GM18867 (cell line): ENCODE data around the gene WDR20.

Experiments
- ATAC-seq: cut with Tn5 transposase; IDR thresholded peaks from one replicate; pipeline ENCODE4 v1.9.1; 2021; ENCODE audit warnings: mild to moderate bottlenecking, moderate library complexity; ENCODE audit not compliant: unreplicated experiment

WDR20 gene

DNA sequence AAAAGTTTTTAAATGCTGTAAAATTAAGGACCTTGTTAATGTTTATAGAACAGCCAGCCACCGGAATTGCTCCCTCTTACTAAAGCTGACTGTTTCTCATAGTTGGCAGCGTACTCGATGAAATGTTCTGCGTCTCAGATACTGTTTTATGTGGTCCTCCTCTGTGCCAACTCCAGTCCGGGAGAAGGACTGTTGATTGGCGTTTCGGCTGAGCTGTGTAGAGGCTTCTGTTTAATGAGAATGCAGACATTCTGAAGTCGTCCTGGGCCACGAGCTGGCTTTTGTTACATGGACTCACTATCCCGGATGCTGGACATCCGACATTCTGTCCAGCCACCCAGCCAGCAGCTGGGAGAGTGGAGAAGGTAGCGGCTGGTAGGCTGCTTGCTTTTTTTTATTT, 75.4 kb downstream of the WDR20 start:
- no peak for ATAC-seq

DNA sequence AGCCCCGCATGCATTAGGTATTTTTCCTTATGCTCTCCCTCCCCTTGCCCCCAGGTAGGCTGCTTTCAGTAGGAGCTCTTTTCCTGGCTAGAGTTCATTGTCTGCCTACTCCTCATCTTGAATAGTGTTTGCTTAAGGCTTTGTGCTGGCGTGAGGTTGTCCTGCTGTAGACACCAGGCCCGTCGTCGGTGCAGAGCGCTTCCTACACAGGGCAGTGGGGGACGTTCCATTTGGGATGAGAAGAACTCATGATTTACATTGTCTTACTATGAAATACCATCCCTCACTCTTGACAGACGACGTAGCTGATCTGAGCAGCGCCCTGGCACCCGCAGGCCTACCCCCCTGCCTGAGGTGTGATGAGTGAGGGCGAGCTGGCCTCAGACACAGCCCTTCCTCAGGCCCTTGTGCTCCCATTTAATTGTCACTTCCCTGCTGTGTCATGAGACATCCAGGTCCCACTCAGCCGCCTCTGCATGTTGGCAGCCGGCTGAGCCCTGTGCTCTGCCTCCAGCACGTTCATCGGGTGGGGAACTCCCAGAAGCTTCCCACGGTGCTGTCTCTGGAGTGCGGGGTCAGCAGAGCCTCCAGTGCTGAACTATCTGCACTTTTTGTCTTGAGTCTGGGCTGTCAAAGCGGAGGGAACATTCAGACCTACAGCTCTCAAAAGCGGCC, 76.0 kb downstream of the WDR20 start:
- ATAC-seq, result no peak

DNA sequence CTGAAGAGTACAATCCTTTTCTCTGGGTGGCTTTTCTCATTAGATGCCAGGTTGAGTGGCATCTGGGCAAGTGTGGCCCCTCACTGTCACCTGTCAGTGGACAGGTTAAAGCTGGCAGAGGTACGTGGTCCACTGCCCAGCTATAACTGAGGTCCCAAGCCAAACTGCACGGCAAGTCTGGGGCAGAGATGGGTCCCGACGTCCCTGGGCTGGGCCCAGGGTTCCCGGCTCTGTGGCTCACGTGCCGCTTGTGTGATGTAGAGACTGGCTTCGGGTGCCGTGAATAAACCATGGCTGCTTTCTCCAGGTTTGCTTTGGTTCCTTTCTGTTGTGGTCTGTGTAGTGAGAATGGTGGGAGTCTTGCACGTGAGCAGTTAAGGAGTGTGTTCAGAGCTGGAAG, 77.7 kb downstream of the WDR20 start:
- ATAC-seq, result no peak

- no peak for ATAC-seq
Observed at GRCh38 chr14:102217987-102218421, 78.3 kb downstream of the WDR20 start.

GRCh38 chr14:102218688-102219087, 79.0 kb downstream of the WDR20 start:
- ATAC-seq, result no peak

GRCh38 chr14:102219316-102219715, 79.6 kb downstream of the WDR20 start:
- ATAC-seq, result no peak

- no peak for ATAC-seq
Observed at GRCh38 chr14:102220031-102220430, 80.3 kb downstream of the WDR20 start.

DNA sequence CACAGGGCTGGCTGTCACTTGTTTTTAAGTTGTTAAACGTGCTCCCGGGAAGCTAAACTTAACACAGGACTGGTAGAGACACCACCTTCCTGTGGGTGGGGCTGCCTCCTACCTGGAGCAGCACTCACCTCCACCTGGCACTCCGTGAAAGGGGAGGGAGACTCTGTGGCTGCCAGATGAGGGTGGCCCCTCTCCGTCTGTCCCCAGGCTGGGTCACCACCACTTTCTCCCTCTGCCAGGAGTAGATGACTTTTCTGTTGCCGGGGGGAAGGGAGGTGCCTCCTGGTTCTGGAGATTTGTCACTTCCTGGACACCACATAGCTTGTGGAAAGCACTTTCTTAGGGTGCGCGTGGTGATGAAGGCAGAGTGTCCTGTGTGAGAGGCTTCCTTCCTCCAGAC, 81.3 kb downstream of the WDR20 start:
- ATAC-seq, result no peak

GRCh38 chr14:102222009-102222575, 82.4 kb downstream of the WDR20 start:
- ATAC-seq, result no peak

- no peak for ATAC-seq
Observed at GRCh38 chr14:102222751-102223150, 83.1 kb downstream of the WDR20 start.

- ATAC-seq, result no peak
Observed at GRCh38 chr14:102223682-102224081, 84.0 kb downstream of the WDR20 start.

GRCh38 chr14:102225386-102225785, 85.7 kb downstream of the WDR20 start:
- ATAC-seq, result no peak

GRCh38 chr14:102225936-102226335, 86.2 kb downstream of the WDR20 start:
- no peak for ATAC-seq

GRCh38 chr14:102226356-102227125, 86.8 kb downstream of the WDR20 start:
- no peak for ATAC-seq

DNA sequence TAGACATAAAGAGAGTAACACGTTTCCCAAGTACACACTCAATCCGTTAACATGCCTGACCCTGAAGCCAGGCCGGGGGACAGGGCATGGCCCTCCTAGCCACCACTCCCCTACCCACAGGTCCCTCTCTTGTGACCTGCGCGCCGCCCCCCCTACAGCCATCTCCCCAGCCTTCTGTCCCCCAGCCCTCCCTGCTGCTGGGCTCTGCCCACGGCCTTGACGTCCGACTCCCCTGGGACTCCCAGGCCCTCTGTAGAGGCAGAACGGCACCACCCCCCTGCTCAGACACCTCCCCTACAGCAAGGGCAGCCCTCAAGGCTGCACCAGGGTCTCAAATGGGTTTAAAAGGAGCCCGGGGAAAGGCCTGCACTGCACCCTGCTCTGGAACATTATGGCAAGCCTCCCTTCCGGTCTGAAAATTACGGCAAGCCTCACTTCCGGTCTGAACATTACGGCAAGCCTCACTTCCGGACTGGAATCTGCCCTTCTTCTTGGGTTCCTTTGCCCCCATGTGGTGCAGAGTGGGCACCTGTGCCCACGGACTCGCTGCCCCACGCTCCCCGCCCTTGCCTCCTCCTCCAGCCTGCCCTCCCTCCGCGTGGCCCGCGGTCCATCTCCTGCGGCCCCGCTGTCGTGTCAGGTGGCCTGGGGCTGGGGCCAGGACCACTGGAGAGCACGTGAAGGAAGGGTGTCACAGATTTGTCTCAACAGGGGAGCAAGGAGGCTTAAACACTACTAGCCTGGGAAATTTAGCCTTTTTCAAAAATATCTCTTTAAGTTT, 87.7 kb downstream of the WDR20 start:
- ATAC-seq, result no peak

DNA sequence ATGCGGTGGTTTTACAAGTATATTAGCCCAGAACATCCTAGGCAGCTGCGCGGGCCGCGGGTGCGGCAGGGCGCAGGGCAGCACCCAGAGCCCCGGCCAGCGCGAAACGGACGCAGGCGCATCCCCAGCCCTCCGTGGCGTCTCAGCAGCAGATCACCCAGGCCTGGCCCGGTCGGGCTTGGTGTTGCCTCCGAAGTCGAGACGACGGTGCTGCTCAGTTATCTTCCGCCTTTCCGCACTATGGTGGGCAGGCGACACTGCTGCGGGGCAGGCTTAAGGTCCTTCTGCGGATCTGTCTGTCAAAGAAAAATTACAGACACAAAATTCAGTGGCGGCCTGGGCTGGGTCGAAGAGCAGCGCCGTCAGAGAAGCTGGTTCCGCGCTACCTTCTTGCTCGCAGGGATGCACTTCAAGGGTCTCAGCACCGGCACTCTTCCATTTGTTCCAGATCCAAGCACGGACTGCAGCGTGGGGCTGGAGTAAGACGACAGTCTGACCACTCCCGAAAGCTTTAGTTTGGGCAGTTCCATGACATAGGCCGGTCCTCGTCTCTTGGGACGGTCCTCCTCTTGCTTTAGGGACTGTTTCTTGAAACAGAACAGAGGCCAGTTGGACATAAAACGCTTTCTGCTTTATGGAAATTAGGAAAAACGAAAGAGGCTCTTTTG, 89.5 kb downstream of the WDR20 start:
- no peak for ATAC-seq

- no peak for ATAC-seq
Observed at GRCh38 chr14:102229739-102230092, 90.0 kb downstream of the WDR20 start.

DNA sequence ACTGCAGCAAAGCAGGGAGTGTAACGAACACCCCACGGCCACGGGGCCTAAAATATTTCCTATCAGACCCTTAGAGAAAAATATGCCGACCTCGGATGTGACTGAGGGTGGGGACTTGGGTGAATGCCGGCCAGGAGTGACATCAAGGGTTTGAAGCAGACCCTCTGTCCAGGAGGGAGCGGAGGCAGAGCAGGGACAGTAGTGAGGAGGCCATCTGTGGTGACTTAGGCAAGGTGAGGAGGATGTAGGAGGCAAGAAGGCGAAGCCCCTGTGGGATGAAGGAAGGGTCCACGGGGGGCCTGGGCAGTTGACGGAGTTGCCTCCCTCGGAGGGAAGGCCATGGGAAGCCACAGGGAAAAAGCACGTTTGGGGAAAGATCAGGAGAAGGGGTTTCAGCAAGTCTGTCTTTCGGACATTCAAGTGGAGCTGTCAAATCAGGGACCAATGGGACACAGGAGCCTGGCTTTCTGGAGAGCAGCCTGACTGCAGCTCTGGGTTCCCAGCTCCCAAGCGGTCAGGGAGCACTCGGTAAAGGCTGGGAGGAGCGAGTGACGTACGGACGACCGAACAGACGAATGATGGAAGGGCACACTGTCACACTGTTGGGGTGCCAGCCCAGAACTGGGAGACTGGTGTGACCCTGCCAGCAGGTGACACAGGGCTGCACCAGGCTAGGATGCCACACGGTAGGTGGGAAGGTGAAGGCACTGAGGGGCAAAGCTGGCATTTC, 90.9 kb downstream of the WDR20 start:
- no peak for ATAC-seq

DNA sequence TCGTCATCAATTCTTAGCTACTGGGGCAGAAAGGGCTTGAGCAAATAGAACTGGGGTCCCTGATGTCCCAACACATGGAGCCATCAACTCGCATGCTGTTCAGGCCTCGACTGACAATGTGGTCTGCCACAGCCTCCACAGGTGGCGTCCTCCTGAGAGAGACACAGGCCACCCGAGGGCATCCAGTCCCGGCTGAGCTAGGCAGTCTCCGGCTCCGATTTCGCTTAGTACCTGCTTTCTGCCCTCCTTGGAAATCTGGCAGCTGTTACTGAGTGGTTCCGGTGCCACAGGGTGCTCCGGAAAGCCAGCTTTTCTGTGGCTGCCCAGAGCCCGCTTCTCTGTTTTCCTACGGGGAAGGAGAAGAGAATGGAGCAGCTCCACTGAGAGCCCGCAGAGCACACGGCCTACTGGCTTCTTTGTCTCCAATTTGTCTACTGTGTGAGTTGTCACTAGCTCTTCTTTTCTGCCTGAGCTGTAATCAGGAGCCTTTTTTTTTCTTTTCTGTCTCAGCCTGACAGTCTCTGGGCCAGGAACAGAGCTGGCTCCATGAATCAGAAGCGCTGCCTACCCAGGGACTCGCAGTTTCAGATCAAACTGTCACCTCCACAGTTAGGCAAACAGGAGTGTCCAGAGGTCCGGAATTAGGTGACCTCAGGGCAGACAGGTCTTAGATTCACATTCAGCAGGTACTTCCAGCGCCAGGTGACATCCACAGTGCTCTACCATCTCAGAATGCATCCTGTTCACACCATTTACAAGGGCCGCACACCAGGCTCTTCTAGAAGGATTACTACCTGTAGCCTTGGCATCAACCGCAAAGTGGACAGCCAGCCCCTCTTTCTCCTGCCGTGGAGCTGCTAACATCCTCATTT, 92.0 kb downstream of the WDR20 start:
- ATAC-seq, result no peak

DNA sequence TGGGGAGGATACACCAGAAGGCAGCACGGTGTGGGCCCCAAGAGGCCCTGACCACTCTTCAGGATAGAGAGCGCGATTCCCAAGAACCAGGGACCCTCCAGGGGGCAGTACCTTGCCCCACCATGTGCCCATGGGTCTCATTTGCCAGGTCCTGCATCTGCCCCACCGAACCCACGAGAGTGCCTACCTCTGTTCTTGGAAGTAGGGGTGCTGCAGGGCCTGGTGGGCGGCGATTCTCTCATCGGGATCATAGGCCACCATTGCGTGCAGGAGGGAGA, 92.6 kb downstream of the WDR20 start:
- no peak for ATAC-seq
